Endothelial cell of umbilical vein (primary cell): Measurements from ENCODE around the gene EMD. TPM values are rescaled to one million over a fixed set of nuclear protein-coding genes. Genes with fewer than 3 reads are reported as not detected.
A peak's percentile ranks its signal among the peaks of the same experiment; 100 is the strongest.

Source experiments
- BruUV-seq: library from RNA; stranded (reverse); fragments of 400-500 nt; replicated peaks from 2 replicates; lab custom pipeline; 2021; lab: Mats Ljungman, UMichigan
- CTCF ChIA-PET: fragments of 300-600, 350-600 bp; sonication (Branson Sonifier 250); formaldehyde crosslinking; loops from one replicate; lab custom pipeline; 2021; ENCODE audit warnings: antibody characterized with exemption, inconsistent platforms; lab: Charles Lee
- POLR2A ChIA-PET: fragments of 300-600, 350-600 bp; sonication (Branson Sonifier 250); formaldehyde crosslinking; loops from one replicate; lab custom pipeline; 2021; ENCODE audit warnings: antibody characterized with exemption, inconsistent platforms; lab: Charles Lee
- DNase-seq: peaks from one replicate; pipeline ENCODE4 v3.0.0-alpha.2; 2011; ENCODE audit warnings: low read depth, low spot score
- FAIRE-seq: peaks from 2 replicates; lab custom pipeline; 2011; peaks lifted over from hg19 to GRCh38; lab: Jason Lieb, UNC
- H2AFZ ChIP-seq: 2 replicates; pipeline ENCODE4 v1.6.0; 2012; ENCODE audit warnings: low read depth, low read length, control low read depth, inconsistent platforms
- H3K27ac ChIP-seq: 2 replicates; pipeline ENCODE4 v1.5.1; 2011; ENCODE audit warnings: low read depth, mild to moderate bottlenecking, control low read depth, low read length, moderate library complexity; ENCODE audit not compliant: insufficient read depth
- H3K27me3 ChIP-seq, 2 experiments: 2 replicates each; pipeline versions ENCODE4 v1.6.0 to v1.6.1; 2011; ENCODE audit warnings: low read length in 2 of 2, mixed read lengths in 1 of 2; ENCODE audit not compliant: control insufficient read depth in 2 of 2, insufficient read depth in 2 of 2
- H3K36me3 ChIP-seq, 2 experiments: 2 replicates in 1 of 2; 3 replicates in 1 of 2; pipeline ENCODE4 v1.5.1; 2011; ENCODE audit warnings: low read length in 2 of 2, mild to moderate bottlenecking in 1 of 2, moderate library complexity in 1 of 2; ENCODE audit not compliant: control insufficient read depth in 2 of 2, insufficient read depth in 2 of 2; ENCODE audit errors: extremely low read depth in 1 of 2
- H3K4me1 ChIP-seq: 3 replicates; pipeline ENCODE4 v1.5.1; 2011; ENCODE audit warnings: mild to moderate bottlenecking, low read length; ENCODE audit not compliant: control insufficient read depth, insufficient read depth; ENCODE audit errors: extremely low read depth
- H3K4me2 ChIP-seq: 2 replicates; pipeline ENCODE4 v1.6.1; 2011; ENCODE audit warnings: low read length, control low read depth, mixed read lengths; ENCODE audit not compliant: insufficient read depth
- H3K4me3 ChIP-seq, 3 experiments: fragments of 200-600 bp in 1 of 3; sonication (generic), shearing (Covaris generic) in 1 of 3; replicated peaks in 1 of 3; 2 replicates each; pipeline ENCODE4 v1.5.1; 2011 to 2016; ENCODE audit warnings: control low read depth in 3 of 3, low read length in 3 of 3, mild to moderate bottlenecking in 2 of 3, inconsistent platforms in 1 of 3, low read depth in 1 of 3, moderate library complexity in 1 of 3; ENCODE audit not compliant: insufficient read depth in 1 of 3
- H3K79me2 ChIP-seq: 2 replicates; pipeline ENCODE4 v1.6.0; 2012; ENCODE audit warnings: low read length, inconsistent platforms; ENCODE audit not compliant: control insufficient read depth, insufficient read depth
- H3K9ac ChIP-seq: replicated peaks from 2 replicates; pipeline ENCODE3; 2011; ENCODE audit warnings: low read length, control low read depth; ENCODE audit not compliant: insufficient read depth; ENCODE audit errors: extremely low read depth
- H3K9me1 ChIP-seq: replicated peaks from 3 replicates; pipeline ENCODE4 v1.6.0; 2011; ENCODE audit warnings: mild to moderate bottlenecking, low read length; ENCODE audit not compliant: control insufficient read depth, insufficient read depth; ENCODE audit errors: extremely low read depth
- H3K9me3 ChIP-seq: replicated peaks from 2 replicates; pipeline ENCODE4 v1.5.1; 2012; ENCODE audit warnings: low read length, inconsistent platforms; ENCODE audit not compliant: control insufficient read depth, insufficient read depth
- H4K20me1 ChIP-seq: replicated peaks from 2 replicates; pipeline ENCODE3; 2011; ENCODE audit warnings: mild to moderate bottlenecking, low read length; ENCODE audit not compliant: control insufficient read depth, insufficient read depth; ENCODE audit errors: extremely low read depth
- CTCF ChIP-seq, 2 donors: IDR thresholded peaks; 1 replicate in 1 of 2; 2 replicates in 1 of 2; pipeline ENCODE4 v1.5.1; 2011; ENCODE audit warnings: low read length in 2 of 2, mild to moderate bottlenecking in 2 of 2, moderate library complexity in 2 of 2, control low read depth in 1 of 2, inconsistent platforms in 1 of 2, low read depth in 1 of 2; ENCODE audit not compliant: insufficient read depth in 1 of 2; ENCODE audit errors: extremely low read depth in 1 of 2
- FOS ChIP-seq: IDR thresholded peaks from 2 replicates; pipeline ENCODE4 v1.6.1; 2011; ENCODE audit warnings: mild to moderate bottlenecking, low read length, moderate library complexity, borderline replicate concordance; ENCODE audit not compliant: insufficient read depth
- JUN ChIP-seq: IDR thresholded peaks from 2 replicates; pipeline ENCODE4 v1.6.1; 2011; ENCODE audit warnings: borderline replicate concordance, low read depth; ENCODE audit not compliant: insufficient read length, insufficient read depth
- MAX ChIP-seq: IDR thresholded peaks from 2 replicates; pipeline ENCODE4 v1.6.1; 2011; ENCODE audit not compliant: insufficient read depth, insufficient read length
- POLR2A ChIP-seq: IDR thresholded peaks from 2 replicates; pipeline ENCODE4 v1.6.1; 2012; ENCODE audit warnings: low read depth, mild to moderate bottlenecking, control low read depth, low read length
- POLR2AphosphoS5 ChIP-seq: IDR thresholded peaks from 2 replicates; pipeline ENCODE4 v1.6.1; 2012; ENCODE audit warnings: low read depth, mild to moderate bottlenecking, control low read depth, low read length, moderate library complexity; ENCODE audit not compliant: insufficient read depth
- dilution Hi-C: fragments of 300-500 bp; cut with MboI; formaldehyde crosslinking; loops from one replicate; pipeline ENCODE4 v1.15.0; 2019; ENCODE audit warnings: low sequenced_read_pairs; ENCODE audit not compliant: extremely low pct_ligation_motif_present
- intact Hi-C: fragments of 100-400 bp; cut with micrococcal nuclease; formaldehyde crosslinking; loops from one replicate; pipeline ENCODE4 v1.10.0; 2022
- polyA plus RNA-seq, 4 experiments: library from polyadenylated mRNA; depleted of rRNA in 3 of 4; stranded (reverse) in 3 of 4; unstranded in 1 of 4; fragments of >200 nt; gene quantifications; 2 replicates each; pipeline versions ENCODE4 v1.2.1 to v1.2.3, GENCODE V29; 2011 to 2012; ENCODE audit warnings: missing spikeins in 1 of 4
- total RNA-seq: library from RNA; stranded (reverse); gene quantifications from 2 replicates; pipeline ENCODE4 v1.2.3, GENCODE V29; 2021

Gene EMD
- total and polyA plus RNA-seq, 2 donors (not counting 3 experiments of a cell fraction or from before 2014, with no cell fraction given): 50.6 to 76.8 TPM

DNA sequence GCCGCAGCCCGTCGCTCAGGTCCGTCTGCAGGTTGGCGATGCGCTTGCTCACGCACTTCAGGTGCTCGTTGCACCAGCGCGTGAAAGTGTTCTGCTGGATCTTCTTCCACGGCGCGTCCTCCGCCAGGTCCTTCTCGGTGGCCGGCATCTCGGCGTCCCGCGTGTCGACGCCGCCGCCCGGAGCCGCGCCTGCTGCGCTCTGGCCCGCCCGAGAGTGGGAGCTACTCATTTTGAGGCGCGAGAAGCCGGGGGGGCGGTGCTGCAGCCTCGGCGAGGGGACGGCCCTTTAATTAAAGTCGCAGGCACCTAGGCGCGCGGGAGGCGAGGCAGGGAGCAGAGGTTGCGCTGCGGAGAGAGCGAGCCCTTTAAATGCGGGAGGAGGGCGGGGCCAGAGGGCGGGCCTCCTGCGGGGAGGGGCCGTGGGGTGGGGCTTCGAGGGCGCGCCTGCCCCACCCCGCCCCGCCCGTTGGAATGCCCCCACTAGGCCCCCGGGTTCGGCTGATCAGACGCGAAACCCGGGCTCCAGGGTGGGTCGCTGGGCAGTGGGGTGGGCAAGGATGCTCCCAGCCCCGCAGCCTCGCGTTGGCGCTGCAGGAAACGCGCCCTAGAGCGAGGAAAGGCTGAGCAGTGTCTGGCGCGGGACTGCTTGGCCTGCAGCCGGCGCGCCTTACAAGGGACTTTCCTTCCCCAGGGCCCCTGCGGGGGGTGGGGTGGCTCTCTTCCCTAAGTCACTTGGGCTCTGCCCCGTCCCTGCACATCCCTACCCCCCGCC lies 7.9 kb upstream of the EMD start:
- POLR2A ChIA-PET: interaction anchor here (0.5 to 1.3 kb wide), 6 partner anchors 8 to 176 kb away, joined by 3 to 7 read pairs (median 4); partner anchors contain the start of genes EMD and RPL10
- dilution Hi-C loops: no loop called here

More for the DNA sequence above, 7.9 kb upstream of the EMD start:
- peak overlapping the region; percentile 91 for H3K27ac ChIP-seq
- H3K27me3 ChIP-seq: no peaks in the 10 kb centered on the region
- peak; percentile 75 for FAIRE-seq
- no peaks in the 10 kb centered on the region for H4K20me1 ChIP-seq
- peaks cover 49% of the 10 kb centered on the region for H3K79me2 ChIP-seq
- peaks cover 30% of the 10 kb centered on the region for H3K4me1 ChIP-seq
- H3K4me3 ChIP-seq: peak overlapping the region; percentile 82 to 99 (median 91)
- intact Hi-C loops: loop anchor here (5.0 kb wide), 1 partner anchor 36 kb away; the partner anchor contains the start of gene DNASE1L1
- CTCF ChIA-PET: interaction anchor here (1.0 kb wide), 2 partner anchors 13 to 16 kb away, joined by 3 to 4 read pairs; no protein-coding TSS in a partner anchor
- peak; percentile 91 for DNase-seq
- TSS peak; percentile 51 for BruUV-seq
- peak overlapping the region; percentile 97 for H3K9ac ChIP-seq
- H2AFZ ChIP-seq: no peak overlapping the region
- peaks cover 9 to 10% of the 10 kb centered on the region in 2 experiments for H3K36me3 ChIP-seq
- no peak for TF ChIP-seq FOS
- TF ChIP-seq CTCF (IDR thresholded peaks at IDR 0.05; ENCODE audit: extremely low read depth in 1 of 2, insufficient read depth in 1 of 2, low read depth in 1 of 2, low read length in 2 of 2): no peak
- TF ChIP-seq POLR2AphosphoS5: peak; percentile 96
- TF ChIP-seq POLR2A: peak; percentile 98
- TF ChIP-seq JUN: no peak
- peak; percentile 28 for TF ChIP-seq MAX
- no peak overlapping the region for H3K4me2 ChIP-seq
- no peaks in the 10 kb centered on the region for H3K9me3 ChIP-seq
- H3K9me1 ChIP-seq: no peaks in the 10 kb centered on the region
